Measurements from ENCODE around the gene PCGF3. TPM values are rescaled to one million over a fixed set of nuclear protein-coding genes. Genes with fewer than 3 reads are reported as not detected.
"Not testable (repeated sequence)": the region's sequence is repeated elsewhere in the genome, so short reads cannot be mapped to it uniquely, and the experiment has no call there.

Gene PCGF3
- total RNA-seq, 1 donor: 40.6 TPM

DNA sequence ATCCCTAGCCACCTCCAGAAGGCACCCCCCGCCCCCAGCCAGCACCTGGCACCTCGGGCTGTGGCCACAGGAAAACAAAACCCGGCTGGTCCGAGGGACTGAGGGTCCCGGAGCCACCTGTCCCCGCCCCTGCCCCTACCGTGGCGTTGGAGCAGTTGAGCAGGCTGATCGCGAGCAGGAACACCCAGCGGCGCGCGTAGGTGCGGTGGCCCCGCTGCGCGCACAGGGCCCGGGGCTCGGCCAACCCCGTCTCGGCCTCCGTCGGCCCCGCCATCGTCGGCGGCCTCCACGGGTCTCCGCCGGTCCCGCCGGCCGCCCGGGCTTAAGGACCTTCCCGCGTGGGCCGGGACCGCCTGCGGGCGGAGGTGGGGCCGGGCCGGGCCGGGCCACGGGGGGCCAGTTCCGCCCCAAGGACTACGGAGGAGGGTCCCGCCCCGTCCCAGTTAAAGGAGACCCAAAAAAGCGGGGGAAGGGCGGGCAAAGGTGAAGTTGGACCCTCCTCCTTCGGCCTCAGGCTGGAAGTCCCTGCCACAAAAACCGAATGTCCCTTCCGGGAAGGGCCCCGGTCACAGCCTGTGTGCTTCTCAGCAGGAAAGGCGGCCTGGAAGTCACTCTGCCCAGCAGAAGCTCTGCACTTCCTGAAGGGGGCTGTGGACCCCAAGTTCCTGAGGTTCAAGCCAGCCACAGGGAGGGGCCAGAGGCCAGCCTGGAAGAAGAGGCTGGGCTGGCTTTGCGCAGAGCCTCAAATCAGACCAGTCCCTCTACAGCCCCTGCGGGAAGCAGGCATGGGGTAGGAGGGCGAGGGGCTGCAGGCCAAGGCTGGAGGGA is 16.6 kb upstream of the PCGF3 start, which contains the start of gene SLC49A3:
SLC49A3 (minus strand) TSS at position 298 of the 828 bp plus-strand sequence; CDS start at position 274, 24 bp downstream.
- no peak for DNase-seq (ENCODE audit: low read depth)
- peak within 1 kb of the TSS; percentile 46 for H3K4me3 ChIP-seq (ENCODE audit: low read depth, low read length)
- TF ChIP-seq, protein P1, sequence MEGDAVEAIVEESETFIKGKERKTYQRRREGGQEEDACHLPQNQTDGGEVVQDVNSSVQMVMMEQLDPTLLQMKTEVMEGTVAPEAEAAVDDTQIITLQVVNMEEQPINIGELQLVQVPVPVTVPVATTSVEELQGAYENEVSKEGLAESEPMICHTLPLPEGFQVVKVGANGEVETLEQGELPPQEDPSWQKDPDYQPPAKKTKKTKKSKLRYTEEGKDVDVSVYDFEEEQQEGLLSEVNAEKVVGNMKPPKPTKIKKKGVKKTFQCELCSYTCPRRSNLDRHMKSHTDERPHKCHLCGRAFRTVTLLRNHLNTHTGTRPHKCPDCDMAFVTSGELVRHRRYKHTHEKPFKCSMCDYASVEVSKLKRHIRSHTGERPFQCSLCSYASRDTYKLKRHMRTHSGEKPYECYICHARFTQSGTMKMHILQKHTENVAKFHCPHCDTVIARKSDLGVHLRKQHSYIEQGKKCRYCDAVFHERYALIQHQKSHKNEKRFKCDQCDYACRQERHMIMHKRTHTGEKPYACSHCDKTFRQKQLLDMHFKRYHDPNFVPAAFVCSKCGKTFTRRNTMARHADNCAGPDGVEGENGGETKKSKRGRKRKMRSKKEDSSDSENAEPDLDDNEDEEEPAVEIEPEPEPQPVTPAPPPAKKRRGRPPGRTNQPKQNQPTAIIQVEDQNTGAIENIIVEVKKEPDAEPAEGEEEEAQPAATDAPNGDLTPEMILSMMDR (IDR thresholded peaks at IDR 0.05; ENCODE audit: insufficient read depth, low read depth, low read length): no peak

DNA sequence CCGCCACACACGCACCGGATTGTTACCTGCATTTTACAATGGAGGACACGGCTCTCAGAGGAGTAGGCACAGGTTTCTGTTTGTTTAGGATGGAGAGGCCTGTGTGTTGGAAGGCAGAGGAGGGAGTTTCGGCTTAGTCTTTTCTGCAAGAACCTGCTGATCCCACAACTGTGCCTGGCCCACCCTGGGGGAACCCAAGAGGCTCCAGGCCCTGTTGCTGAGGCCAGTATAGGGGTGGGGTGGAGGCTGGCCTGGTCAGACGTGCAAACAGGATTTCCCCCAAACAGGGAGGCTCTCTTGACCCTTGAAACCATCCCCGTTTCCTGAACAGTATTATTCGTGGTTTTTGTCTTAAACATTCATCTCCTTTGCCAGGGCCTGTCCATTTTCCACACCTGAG is 15.9 kb upstream of the PCGF3 start:
- peak overlapping the region; percentile 32 for H3K4me3 ChIP-seq (ENCODE audit: low read depth, low read length)
- TF ChIP-seq, protein P1 (IDR thresholded peaks at IDR 0.05; ENCODE audit: insufficient read depth, low read depth, low read length): no peak

DNA sequence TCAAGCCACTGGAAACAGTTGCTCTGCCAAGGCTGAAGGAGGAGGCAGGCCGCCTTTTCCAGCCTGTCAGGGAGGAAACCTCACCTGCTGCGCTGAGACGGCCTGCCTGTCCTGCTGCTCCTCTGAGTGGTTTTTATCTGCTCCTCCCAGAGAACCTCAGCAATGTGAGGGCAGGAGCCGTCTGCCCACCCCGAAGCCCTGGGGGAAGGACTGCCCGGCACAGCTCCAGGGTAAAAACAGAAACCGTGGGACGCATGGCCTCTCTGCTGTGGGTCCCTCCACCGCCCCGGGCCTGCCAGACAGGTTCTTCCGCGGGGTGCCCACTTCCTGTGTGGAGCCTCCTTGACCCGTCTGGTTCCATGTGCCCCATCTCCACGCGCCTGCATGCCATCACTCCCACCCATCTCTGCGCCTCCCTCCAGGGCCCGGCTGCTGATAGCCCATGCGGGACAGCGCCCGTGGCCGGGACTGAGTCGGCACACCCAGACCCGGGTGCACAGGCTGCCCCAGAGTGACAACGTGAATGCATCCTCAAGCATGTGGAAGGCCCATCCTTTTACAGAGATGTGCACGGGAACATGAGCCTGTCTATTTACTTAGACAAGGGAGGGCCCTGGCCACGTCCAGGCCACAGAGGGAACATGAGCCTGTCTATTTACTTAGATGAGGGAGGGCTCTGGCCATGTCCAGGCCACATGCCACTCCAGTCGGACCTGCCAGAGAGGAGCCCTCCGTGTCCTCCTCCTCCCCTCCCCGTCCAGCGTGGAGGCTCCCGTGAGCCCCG is 12.7 kb upstream of the PCGF3 start:
- DNase-seq (ENCODE audit: low read depth): no peak
- H3K4me3 ChIP-seq (ENCODE audit: low read depth, low read length): no peak overlapping the region
- TF ChIP-seq, protein P1 (IDR thresholded peaks at IDR 0.05; ENCODE audit: insufficient read depth, low read depth, low read length): no peak

More for the DNA sequence above, 15.9 kb upstream of the PCGF3 start:
- no peak for DNase-seq (ENCODE audit: low read depth)

DNA sequence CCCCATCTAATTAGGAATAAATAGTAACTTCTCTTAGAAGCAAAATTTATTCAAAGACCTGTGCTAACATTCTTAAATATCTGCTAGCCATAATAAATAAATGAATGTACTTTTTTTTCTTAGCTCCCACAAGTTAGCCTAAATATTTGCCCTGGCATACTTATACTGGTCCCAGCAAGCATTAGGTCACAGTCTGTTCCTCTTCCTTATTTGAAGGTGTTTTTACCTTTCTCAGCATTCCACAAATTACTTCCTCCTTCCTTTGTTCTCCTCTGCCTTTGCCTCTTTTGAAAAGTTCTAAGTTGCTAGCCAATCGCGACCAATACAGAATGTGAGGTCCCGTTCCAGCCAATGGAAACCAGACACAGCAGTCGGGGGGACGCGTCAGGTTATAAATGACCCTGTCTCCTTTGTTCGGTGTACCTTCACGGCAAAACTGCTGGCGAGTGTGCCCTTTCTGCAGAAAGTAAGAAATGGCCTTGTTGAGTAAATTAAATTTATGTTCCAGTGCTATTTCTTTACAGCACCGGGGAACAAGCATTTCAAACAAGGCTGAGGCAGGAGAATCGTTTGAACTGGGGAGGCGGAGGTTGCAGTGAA is 11.2 kb upstream of the PCGF3 start:
- DNase-seq (ENCODE audit: low read depth); H3K4me3 ChIP-seq (ENCODE audit: low read depth, low read length): not testable (repeated sequence)

DNA sequence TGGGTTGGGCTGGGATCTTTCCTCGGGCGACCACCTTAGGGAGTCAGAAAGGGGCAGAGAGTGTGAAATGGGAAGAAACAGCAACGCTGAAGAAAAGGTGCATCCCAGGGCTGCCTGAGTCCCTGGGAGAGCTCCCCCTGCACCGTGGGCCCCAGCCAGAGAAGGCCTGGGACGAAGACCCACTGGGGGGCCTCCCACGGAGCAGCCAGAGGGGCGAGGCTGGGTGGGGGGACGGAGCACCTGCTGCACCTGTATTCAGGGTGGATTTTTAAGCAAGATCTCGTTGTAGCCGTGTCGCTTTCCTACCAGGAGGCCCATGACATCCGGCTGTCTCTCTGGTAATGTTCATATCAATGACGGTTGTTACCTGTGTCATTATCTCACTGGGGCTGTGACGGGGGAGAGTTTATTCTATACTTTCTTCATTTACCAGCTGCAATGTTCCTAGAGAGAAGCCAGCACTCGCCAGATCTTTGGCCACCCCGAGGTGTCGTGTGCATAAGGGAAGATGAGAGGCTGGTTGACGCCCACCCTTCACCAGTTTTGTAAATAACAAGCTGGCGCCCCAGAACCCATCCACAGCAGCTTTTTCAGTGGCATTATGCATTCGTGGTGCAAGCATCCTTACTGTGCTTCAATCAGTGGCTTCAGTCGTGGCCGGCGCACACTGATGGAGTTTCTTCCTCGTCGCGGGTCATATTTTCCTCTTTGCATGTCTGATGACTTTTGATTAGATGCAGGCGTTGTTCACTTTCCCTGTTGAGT is 5.6 kb upstream of the PCGF3 start:
- no peak for DNase-seq (ENCODE audit: low read depth)
- H3K4me3 ChIP-seq (ENCODE audit: low read depth, low read length): no peak overlapping the region
- TF ChIP-seq, protein P1 (IDR thresholded peaks at IDR 0.05; ENCODE audit: insufficient read depth, low read depth, low read length): no peak

DNA sequence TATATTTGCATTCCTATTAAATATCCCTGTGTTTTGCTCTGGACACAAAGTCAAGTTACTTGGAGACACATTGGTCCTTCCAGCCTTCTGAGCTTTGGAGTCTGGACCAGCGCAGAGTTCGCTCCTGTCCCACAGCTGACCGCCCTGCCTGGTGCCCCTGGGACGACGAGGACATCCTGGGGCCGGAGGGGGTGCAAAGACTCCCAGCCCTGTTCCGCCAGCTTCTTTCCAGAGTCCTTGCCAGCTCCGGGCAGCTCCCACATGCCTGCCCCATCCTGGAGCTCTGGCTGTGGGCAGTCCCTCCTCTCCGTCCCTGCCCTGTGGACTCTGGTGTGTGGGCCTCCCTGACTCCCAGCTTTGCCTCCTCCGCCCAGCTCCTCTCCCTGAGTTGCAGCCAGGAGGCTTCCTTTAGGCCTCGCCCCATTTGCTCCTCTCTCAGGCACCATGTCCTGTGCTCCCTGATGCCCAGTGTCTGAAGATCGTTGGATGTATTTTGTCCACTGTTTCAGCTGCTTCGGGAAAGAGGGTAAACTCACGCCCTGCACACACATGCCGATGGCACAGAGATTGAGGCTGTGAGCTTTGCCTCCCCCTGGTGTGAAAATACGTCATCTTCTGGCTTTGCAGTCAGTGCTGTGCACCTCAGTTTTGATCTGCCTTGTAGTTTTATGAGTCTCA is 4.9 kb upstream of the PCGF3 start:
- TF ChIP-seq, protein P1 (IDR thresholded peaks at IDR 0.05; ENCODE audit: insufficient read depth, low read depth, low read length): peak; percentile 8
- peak; percentile 36 for DNase-seq (ENCODE audit: low read depth)
- no peak overlapping the region for H3K4me3 ChIP-seq (ENCODE audit: low read depth, low read length)

Data from fibroblast of villous mesenchyme (primary cell).